ENCODE measurements around the gene KIAA0319L.

GRCh38 chr1:35600593-35600992, 43.4 kb upstream of the KIAA0319L start:
- TF ChIP-seq, protein P1, sequence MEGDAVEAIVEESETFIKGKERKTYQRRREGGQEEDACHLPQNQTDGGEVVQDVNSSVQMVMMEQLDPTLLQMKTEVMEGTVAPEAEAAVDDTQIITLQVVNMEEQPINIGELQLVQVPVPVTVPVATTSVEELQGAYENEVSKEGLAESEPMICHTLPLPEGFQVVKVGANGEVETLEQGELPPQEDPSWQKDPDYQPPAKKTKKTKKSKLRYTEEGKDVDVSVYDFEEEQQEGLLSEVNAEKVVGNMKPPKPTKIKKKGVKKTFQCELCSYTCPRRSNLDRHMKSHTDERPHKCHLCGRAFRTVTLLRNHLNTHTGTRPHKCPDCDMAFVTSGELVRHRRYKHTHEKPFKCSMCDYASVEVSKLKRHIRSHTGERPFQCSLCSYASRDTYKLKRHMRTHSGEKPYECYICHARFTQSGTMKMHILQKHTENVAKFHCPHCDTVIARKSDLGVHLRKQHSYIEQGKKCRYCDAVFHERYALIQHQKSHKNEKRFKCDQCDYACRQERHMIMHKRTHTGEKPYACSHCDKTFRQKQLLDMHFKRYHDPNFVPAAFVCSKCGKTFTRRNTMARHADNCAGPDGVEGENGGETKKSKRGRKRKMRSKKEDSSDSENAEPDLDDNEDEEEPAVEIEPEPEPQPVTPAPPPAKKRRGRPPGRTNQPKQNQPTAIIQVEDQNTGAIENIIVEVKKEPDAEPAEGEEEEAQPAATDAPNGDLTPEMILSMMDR (IDR thresholded peaks at IDR 0.05): no peak
- TF ChIP-seq POLR2AphosphoS5 (IDR thresholded peaks at IDR 0.05; ENCODE audit: low read depth, low read length) (no peak), TCF7L2 (IDR thresholded peaks at IDR 0.05; ENCODE audit: low read depth, low read length) (no peak)

Measured in Panc1 (cell line).